GM12878 (cell line): ENCODE results near the gene TRPM5. TPM values are rescaled to one million over a fixed set of nuclear protein-coding genes. Genes with fewer than 3 reads are reported as not detected.

Experiments used
- ATAC-seq: fragments of 200-7000 bp; cut with Tn5 transposase; 3 replicates; pipeline ENCODE4 v1.9.1; 2020; ENCODE audit warnings: mild to moderate bottlenecking, moderate library complexity
- BruUV-seq: library from RNA; stranded (reverse); fragments of 400-500 nt; replicated peaks from 2 replicates; lab custom pipeline; 2021; lab: Mats Ljungman, UMichigan
- CTCF ChIA-PET: fragments of 300-600 bp; sonication (Branson Sonifier 250); formaldehyde crosslinking; extraction: SDS; loops from one replicate; lab custom pipeline; 2021; ENCODE audit warnings: inconsistent platforms; lab: Yijun Ruan, JAX
- POLR2A ChIA-PET: fragments of 350-600 bp; formaldehyde crosslinking; extraction: SDS; loops from one replicate; lab custom pipeline; 2021; ENCODE audit warnings: inconsistent platforms; lab: Charles Lee
- RAD21 ChIA-PET: fragments of 300-600 bp; sonication (Branson Sonifier 250); formaldehyde crosslinking; loops from one replicate; lab custom pipeline; 2023; ENCODE audit warnings: antibody characterized with exemption; ENCODE audit not compliant: unreplicated experiment; lab: Charles Lee
- SMC1A ChIA-PET: fragments of 300-600 bp; sonication (Branson Sonifier 250); formaldehyde crosslinking; loops from one replicate; lab custom pipeline; 2023; ENCODE audit not compliant: unreplicated experiment, uncharacterized antibody; lab: Charles Lee
- DNase-seq: peaks from one replicate; pipeline ENCODE4 v3.0.0-alpha.2; 2011; ENCODE audit warnings: low read depth, low spot score
- FAIRE-seq: peaks from 3 replicates; lab custom pipeline; 2011; peaks lifted over from hg19 to GRCh38; lab: Jason Lieb, UNC
- H2AFZ ChIP-seq: 2 replicates; pipeline ENCODE4 v1.6.0; 2011; ENCODE audit warnings: low read depth, low read length, control low read depth; ENCODE audit not compliant: control insufficient read depth
- H3K27ac ChIP-seq: 2 replicates; pipeline ENCODE4 v1.5.1; 2011; ENCODE audit warnings: control low read depth; ENCODE audit not compliant: control insufficient read depth, insufficient read depth
- H3K27me3 ChIP-seq, 2 experiments: replicated peaks in 1 of 2; 2 replicates each; pipeline versions ENCODE4 v1.6.0 to v1.6.1; 2011; ENCODE audit warnings: low read length in 1 of 2; ENCODE audit not compliant: control insufficient read depth in 2 of 2, insufficient read depth in 2 of 2
- H3K36me3 ChIP-seq, 2 experiments: 2 replicates each; pipeline ENCODE4 v1.5.1; 2011; ENCODE audit warnings: low read length in 1 of 2; ENCODE audit not compliant: control insufficient read depth in 2 of 2, insufficient read depth in 2 of 2
- H3K4me1 ChIP-seq: 2 replicates; pipeline ENCODE4 v1.6.1; 2011; ENCODE audit warnings: mild to moderate bottlenecking, low read length, moderate library complexity, mixed read lengths; ENCODE audit not compliant: control insufficient read depth, insufficient read depth
- H3K4me2 ChIP-seq: 2 replicates; pipeline ENCODE4 v1.6.0; 2011; ENCODE audit warnings: control low read depth; ENCODE audit not compliant: control insufficient read depth, insufficient read depth
- H3K4me3 ChIP-seq: fragments of 200-600 bp; sonication (generic); 2 replicates; pipeline ENCODE4 v1.5.1; 2016
- H3K79me2 ChIP-seq: 2 replicates; pipeline ENCODE4 v1.6.0; 2011; ENCODE audit warnings: low read length; ENCODE audit not compliant: control insufficient read depth, insufficient read depth
- H3K9ac ChIP-seq: 2 replicates; pipeline ENCODE4 v1.8.0; 2011; ENCODE audit warnings: low read length, control low read depth, mixed read lengths; ENCODE audit not compliant: control insufficient read depth, insufficient read depth
- H3K9me3 ChIP-seq: replicated peaks from 3 replicates; pipeline ENCODE4 v1.5.1; 2011; ENCODE audit warnings: mild to moderate bottlenecking, low read length; ENCODE audit not compliant: control insufficient read depth, insufficient read depth
- H4K20me1 ChIP-seq: 2 replicates; pipeline ENCODE4 v1.6.0; 2011; ENCODE audit not compliant: control insufficient read depth, insufficient read depth
- BCL3 ChIP-seq: IDR thresholded peaks from 2 replicates; pipeline ENCODE4 v1.6.1; 2011; ENCODE audit warnings: borderline replicate concordance, low read depth, mild to moderate bottlenecking, moderate library complexity, low read length; ENCODE audit not compliant: insufficient read depth, poor library complexity, severe bottlenecking
- CBX3 ChIP-seq: fragments of 200-600 bp; sonication (generic); IDR thresholded peaks from 2 replicates; pipeline ENCODE4 v1.6.1; 2016; ENCODE audit warnings: low read depth, borderline replicate concordance
- CHD1 ChIP-seq: IDR thresholded peaks from 2 replicates; pipeline ENCODE4 v1.6.1; 2012; ENCODE audit warnings: low read depth, low read length, improper control_type of control experiment
- HDGF ChIP-seq: fragments of 450-650 bp; IDR thresholded peaks from 2 replicates; pipeline ENCODE4 v1.6.1; 2016; ENCODE audit warnings: antibody characterized with exemption
- MEF2A ChIP-seq: IDR thresholded peaks from 2 replicates; pipeline ENCODE4 v1.6.1; 2011; ENCODE audit warnings: low read depth, mild to moderate bottlenecking, low read length, moderate library complexity; ENCODE audit not compliant: insufficient read depth
- RCOR1 ChIP-seq: conservative IDR thresholded peaks from 2 replicates; pipeline ENCODE4 v1.6.1; 2012; ENCODE audit warnings: low read depth, low read length, improper control_type of control experiment
- RELA ChIP-seq: fragments of 450-650 bp; IDR thresholded peaks from 2 replicates; pipeline ENCODE4 v1.8.0; 2014; ENCODE audit warnings: borderline replicate concordance; ENCODE audit not compliant: partially characterized antibody
- SMAD5 ChIP-seq: IDR thresholded peaks from 2 replicates; pipeline ENCODE4 v1.6.1; 2016; ENCODE audit warnings: antibody characterized with exemption, low read depth
- WGBS: methylation state at CpG from one replicate; pipeline ENCODE4 v1.1.6; 2016; ENCODE audit warnings: low lambda C conversion rate; ENCODE audit not compliant: insufficient replicate concordance, insufficient coverage; ENCODE audit errors: missing lambda C conversion rate; 5-methylcytosine and 5-hydroxymethylcytosine counted together
- in situ Hi-C: fragments of 300-500 bp; cut with MboI; formaldehyde crosslinking; loops from 9 replicates; pipeline ENCODE4 v1.14.3; 2018; ENCODE audit warnings: mixed read lengths
- intact Hi-C: fragments of 100-400 bp; cut with micrococcal nuclease; formaldehyde crosslinking; loops from one replicate; pipeline ENCODE4 v1.14.2; 2022; ENCODE audit not compliant: unreplicated experiment
- polyA plus RNA-seq, 11 experiments: library from polyadenylated mRNA; depleted of rRNA in 4 of 11; unstranded in 6 of 11; stranded (reverse) in 5 of 11; fragments of >200 nt; fragmentation: Nextera tagmentation in 4 of 11; fragmentation: Illumina TruSeq in 1 of 11; extraction: Ambion mirVana in 4 of 11; extraction: Trizol in 1 of 11; gene quantifications; 1 replicate in 1 of 11; 2 replicates in 10 of 11; pipeline versions ENCODE4 v1.2.1 to v1.2.3, GENCODE V29; 2011 to 2016; ENCODE audit warnings: inconsistent platforms in 2 of 11, missing spikeins in 2 of 11, low read depth in 1 of 11
- total RNA-seq, 4 experiments: library from RNA; depleted of rRNA in 3 of 4; stranded (reverse); fragments of >200 nt in 3 of 4; fragmentation: Illumina TruSeq in 1 of 4; extraction: Trizol in 1 of 4; gene quantifications; 2 replicates each; pipeline versions ENCODE4 v1.2.1 to v1.2.3, GENCODE V29; 2013 to 2021

The TRPM5 gene
- total and polyA plus RNA-seq, 10 of the 15 experiments (the other 5 are each of a cell fraction or from before 2014, with no cell fraction given), result not detected

GRCh38 chr11:2424811-2425495 is 19.4 kb downstream of the TRPM5 start:
- ATAC-seq, result no peak
- Histone ChIP-seq H3K27me3 (no peaks in the 10 kb centered on the region), H4K20me1 (no peaks in the 10 kb centered on the region), H3K4me1 (no peaks in the 10 kb centered on the region), H2AFZ (no peak overlapping the region), H3K9me3 (no peaks in the 10 kb centered on the region; the same call in 2 of the 3 replicates), H3K4me3 (no peak overlapping the region), H3K36me3 (no peaks in the 10 kb centered on the region), H3K27ac (no peak overlapping the region), H3K4me2 (no peak overlapping the region), H3K79me2 (no peaks in the 10 kb centered on the region), H3K9ac (no peak overlapping the region)
- TF ChIP-seq MEF2A (no peak), HDGF (no peak), RELA (no peak), CBX3 (no peak), CHD1 (no peak), BCL3 (no peak), RCOR1 (no peak), SMAD5 (no peak)
- RAD21 ChIA-PET, result interaction anchor here (1.0 kb wide), 1 partner anchor 108 kb away, joined by 4 read pairs; no protein-coding TSS in a partner anchor
- CTCF ChIA-PET, result interaction anchor here (1.8 to 9.5 kb wide), 3 partner anchors 106 to 122 kb away, joined by 10 to 271 read pairs (median 10); partner anchors contain the start of genes C11orf21 and TSPAN32
- no peak for DNase-seq
- 17% methylated on average over 27 of the region's 28 CpGs for WGBS
- intact Hi-C loops, result loop anchor here (10.0 kb wide), 1 partner anchor 60 kb away; no protein-coding TSS in a partner anchor
- in situ Hi-C loops, result loop anchor here (5.0 kb wide), 2 partner anchors 107 to 452 kb away; no protein-coding TSS in a partner anchor
- BruUV-seq, result no TSS peak
- POLR2A ChIA-PET, result no interaction called here
- no peak for FAIRE-seq
- SMC1A ChIA-PET, result no interaction called here
